ENCODE data around the gene SPHK2.

The SPHK2 gene

DNA sequence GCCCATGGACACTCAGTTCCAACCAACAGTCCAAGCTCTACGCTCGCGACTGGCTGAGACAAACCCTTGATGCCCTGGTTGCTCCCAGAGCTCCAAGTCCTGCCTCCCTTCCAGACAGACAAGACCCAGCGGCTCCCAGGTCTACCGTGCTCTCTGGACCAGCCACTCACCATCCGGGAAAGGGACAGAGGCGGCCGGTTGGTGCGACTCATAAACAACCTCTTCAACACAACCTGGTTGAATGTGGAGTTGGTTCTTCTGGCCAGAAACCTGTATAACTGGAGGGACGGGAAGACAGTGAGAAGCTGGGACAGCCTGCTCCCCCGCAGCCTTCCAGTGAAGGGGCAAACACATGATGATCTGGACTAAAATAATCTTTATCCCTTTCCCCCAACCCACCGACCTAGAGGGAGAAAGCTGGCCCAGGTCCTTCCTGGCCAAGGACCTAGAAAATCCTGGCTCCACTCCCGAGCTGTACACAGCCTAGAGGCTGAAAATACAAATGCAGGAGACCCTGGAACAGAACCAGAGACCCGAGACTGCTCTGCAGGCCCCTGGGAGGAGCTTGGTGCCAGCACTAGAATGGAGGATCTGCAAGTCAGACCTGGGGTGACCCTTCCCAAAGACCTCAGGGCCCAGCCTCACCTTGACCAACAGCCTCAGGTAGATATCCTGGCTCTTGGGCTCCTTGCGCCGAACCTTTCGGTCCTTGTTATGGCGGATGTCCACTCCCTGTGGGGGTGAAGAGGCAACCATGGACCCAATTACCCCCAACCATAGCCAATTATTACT lies 2.0 kb upstream of the SPHK2 start:
- Histone ChIP-seq H3K4me1 (ENCODE audit: insufficient read depth, low read length) (peaks cover 15% of the 10 kb centered on the region), H3K27ac (ENCODE audit: low read length) (no peak overlapping the region), H3K36me3 (ENCODE audit: insufficient read depth, low read depth, low read length) (peaks cover 35% of the 10 kb centered on the region), H3K27me3 (ENCODE audit: insufficient read depth, low read length) (no peaks in the 10 kb centered on the region), H3K9ac (ENCODE audit: low read depth, low read length) (peak overlapping the region; percentile 99), H3K4me3 (ENCODE audit: low read length) (peak overlapping the region; percentile 95), H3K9me3 (ENCODE audit: insufficient read depth, low read depth, low read length) (no peaks in the 10 kb centered on the region)

DNA sequence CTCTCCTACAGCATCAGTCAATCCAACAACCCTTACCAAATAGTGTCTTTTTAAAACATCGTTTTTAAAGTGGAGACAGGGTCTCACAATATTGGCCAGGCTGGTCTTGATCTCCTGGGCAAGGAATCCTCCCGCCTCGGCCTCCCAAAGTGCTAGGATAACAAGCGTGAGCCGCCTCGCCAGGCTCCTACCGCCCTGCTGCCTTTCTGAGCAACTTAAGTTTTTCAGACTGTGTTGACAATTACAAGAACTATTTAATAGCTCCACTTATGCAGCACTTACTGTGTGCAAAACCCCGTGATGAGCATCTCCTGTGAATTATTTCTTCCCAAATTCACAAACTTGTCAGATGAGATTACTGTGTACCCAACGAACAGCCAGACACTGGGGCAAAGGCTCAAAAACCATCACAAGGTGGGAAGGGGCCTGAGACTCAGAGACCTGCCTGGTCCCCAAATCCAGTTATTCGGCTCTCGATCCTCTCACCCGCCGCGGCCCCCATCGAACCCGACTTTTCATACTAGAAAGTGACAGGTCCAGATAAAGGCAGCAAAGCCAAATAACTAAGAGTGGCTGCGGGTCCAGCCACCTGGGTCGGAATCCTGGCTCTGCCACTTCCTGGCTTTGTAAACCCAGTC lies 909 bp upstream of the SPHK2 start:
- Histone ChIP-seq H3K27ac (ENCODE audit: low read length) (peak overlapping the region; percentile 20), H3K9me3 (ENCODE audit: insufficient read depth, low read depth, low read length) (no peaks in the 10 kb centered on the region), H3K27me3 (ENCODE audit: insufficient read depth, low read length) (no peaks in the 10 kb centered on the region), H3K9ac (ENCODE audit: low read depth, low read length) (peak overlapping the region; percentile 99), H3K4me3 (ENCODE audit: low read length) (peak overlapping the region; percentile 95), H3K36me3 (ENCODE audit: insufficient read depth, low read depth, low read length) (peaks cover 35% of the 10 kb centered on the region), H3K4me1 (ENCODE audit: insufficient read depth, low read length) (peaks cover 17% of the 10 kb centered on the region)

DNA sequence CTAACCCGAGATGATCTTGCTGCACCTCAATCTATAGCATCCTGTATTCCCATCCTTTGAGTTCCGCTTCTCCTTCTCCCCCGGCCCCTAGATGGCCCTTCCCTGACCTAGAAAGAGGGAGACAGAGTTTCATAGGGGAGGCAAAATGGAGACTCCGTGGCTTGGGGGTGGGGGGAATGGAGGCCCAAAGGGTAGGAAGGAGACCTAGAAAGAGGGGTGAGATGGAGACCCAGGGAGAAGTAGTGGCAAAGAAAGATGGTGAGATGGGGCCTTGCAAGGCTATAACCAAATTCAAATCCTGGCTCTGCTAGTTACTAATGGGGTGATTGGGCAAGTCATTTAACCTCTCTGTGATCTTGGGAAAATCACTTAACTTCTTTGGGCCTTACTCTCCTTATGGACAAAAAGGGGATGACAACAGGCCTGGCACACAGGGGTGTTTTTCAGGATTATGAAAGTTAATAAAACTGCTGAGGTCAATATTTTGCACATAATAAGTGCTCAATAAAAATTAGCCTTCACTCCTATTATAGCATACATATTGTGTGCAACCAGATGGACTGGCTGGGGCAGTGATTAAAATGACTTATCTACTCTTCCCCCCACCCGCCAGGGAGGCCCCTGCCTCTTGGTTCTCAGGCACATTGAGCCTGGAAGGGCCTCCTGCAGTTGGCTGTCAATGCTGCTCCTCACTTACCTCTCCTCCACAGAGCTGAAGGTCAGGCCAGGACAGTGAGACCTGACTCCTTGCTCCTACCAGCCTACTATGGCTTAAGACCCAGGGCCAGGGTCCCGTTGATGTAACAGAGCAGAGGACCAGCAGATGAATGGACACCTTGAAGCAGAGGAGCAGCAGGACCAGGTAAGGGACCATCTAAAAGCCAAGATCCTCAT lies 633 bp downstream of the SPHK2 start:
- Histone ChIP-seq H3K9ac (ENCODE audit: low read depth, low read length) (peak overlapping the region; percentile 99), H3K4me1 (ENCODE audit: insufficient read depth, low read length) (peaks cover 15% of the 10 kb centered on the region), H3K27ac (ENCODE audit: low read length) (peak overlapping the region; percentile 41), H3K27me3 (ENCODE audit: insufficient read depth, low read length) (no peaks in the 10 kb centered on the region), H3K4me3 (ENCODE audit: low read length) (peak overlapping the region; percentile 95), H3K9me3 (ENCODE audit: insufficient read depth, low read depth, low read length) (no peaks in the 10 kb centered on the region), H3K36me3 (ENCODE audit: insufficient read depth, low read depth, low read length) (peaks cover 35% of the 10 kb centered on the region)

DNA sequence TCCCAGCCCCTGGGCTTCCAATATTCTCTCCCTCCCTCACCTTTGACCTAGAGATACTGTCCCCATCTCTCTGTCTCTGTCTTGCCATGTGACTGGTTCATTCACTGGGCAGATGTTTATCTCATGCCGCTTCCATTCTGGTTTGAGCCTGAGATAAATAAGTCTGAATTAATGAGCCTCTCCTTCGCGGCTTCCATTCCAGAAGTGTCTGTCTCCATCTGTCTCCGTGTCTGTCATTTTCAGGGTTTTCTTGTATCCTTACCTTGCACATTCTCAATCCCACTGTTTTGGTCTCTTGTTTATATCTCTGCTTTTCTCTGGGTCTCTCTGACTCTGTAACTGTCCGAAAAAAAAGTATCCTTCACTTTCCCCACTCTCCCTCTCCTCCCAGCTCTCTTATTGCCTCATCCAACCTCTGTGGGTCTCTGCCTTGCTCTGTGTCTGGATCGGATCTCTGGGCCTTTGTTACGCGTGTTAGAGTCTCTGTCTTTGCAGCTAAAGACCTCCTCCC lies 4.3 kb downstream of the SPHK2 start:
- Histone ChIP-seq H3K9me3 (ENCODE audit: insufficient read depth, low read depth, low read length) (no peaks in the 10 kb centered on the region), H3K9ac (ENCODE audit: low read depth, low read length) (peak overlapping the region; percentile 79; the same call in 1 of the 2 replicates), H3K27ac (ENCODE audit: low read length) (peak overlapping the region; percentile 41), H3K4me1 (ENCODE audit: insufficient read depth, low read length) (peaks cover 11% of the 10 kb centered on the region; the same call in 1 of the 2 replicates), H3K36me3 (ENCODE audit: insufficient read depth, low read depth, low read length) (no peaks in the 10 kb centered on the region), H3K27me3 (ENCODE audit: insufficient read depth, low read length) (no peaks in the 10 kb centered on the region), H3K4me3 (ENCODE audit: low read length) (peak overlapping the region; percentile 62)

DNA sequence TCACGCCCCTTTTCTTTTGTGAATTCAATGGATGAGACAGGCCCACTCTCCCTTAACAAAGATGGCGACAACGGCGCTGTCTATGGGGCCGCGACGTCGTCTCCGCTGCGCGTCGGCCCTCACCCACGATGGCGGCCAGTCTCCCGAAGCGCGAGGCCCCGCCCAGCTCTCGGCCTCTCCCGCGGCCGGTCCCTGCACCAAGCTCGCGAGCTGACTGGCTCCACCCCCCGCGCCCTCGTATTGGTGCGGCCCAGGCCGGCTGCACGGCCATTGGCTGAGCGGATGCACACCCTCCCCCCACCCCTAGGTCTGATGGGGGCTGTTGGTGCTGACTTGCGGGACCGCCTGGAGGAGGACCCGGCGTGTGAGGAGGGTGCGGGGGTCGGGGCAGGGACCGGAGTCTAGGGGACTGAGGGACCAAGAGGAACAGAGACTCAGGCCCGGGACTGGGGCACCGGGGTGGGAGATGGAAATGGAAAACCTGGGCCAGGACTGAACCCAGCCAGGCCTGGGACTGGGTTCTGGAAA lies 4.8 kb downstream of the SPHK2 start:
- peak overlapping the region; percentile 94 for H3K9ac ChIP-seq (ENCODE audit: low read depth, low read length)

DNA sequence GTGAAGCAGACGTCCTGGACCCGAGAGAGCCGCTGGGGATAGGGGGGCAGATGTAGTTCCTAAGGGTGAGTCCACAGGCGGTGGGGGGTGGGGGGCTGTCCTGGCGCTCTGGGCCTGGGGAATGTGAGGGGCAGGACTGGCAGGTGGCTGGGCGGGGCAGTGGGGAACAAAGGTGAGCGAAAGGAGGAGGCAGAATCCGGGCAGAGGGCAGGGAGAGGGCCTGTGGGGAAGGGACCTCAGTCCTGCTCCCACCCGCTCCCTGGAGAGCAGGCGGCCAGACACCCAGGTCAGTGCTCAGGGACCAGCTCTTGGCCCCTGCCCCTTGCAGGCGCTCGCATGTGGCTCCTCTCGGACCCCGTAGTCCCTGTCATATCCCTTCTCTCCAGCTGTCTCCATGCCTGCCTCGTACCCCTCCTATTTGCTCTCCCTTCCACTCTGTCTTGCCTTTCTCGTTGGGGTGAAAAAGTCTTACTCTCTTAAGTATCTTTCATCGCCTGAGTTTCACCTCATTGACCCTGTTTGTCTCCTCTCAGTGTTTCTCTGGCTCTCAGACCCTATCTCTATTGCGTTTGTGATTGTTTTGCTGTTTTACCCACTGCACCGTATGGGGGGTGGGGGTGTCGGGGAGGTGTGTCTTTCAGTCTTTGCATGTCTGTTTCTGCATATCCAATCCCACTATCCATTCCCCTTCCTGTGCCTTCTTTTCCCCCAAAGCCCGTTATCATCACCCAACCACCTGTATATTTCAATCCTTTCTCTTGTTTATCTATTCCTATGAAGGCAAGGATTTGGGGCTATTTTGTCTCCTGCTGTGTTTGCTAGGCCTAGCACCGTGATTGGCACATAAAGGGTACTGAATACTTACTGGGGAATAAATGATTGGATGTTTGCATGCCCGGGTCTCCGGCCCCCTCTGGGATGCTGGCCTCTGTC lies 5.8 kb downstream of the SPHK2 start:
- H3K27me3 ChIP-seq (ENCODE audit: insufficient read depth, low read length) = no peaks in the 10 kb centered on the region
- H3K36me3 ChIP-seq (ENCODE audit: insufficient read depth, low read depth, low read length) = no peaks in the 10 kb centered on the region
- H3K9me3 ChIP-seq (ENCODE audit: insufficient read depth, low read depth, low read length) = no peaks in the 10 kb centered on the region
- H3K9ac ChIP-seq (ENCODE audit: low read depth, low read length) = peak overlapping the region; percentile 94; the same call in 1 of the 2 replicates
- peaks cover 11% of the 10 kb centered on the region; the same call in 1 of the 2 replicates for H3K4me1 ChIP-seq (ENCODE audit: insufficient read depth, low read length)
- H3K4me3 ChIP-seq (ENCODE audit: low read length) = peak overlapping the region; percentile 96
- peak overlapping the region; percentile 95 for H3K27ac ChIP-seq (ENCODE audit: low read length)

More for the DNA sequence above, 4.8 kb downstream of the SPHK2 start:
- Histone ChIP-seq H3K27me3 (ENCODE audit: insufficient read depth, low read length) (no peaks in the 10 kb centered on the region), H3K9me3 (ENCODE audit: insufficient read depth, low read depth, low read length) (no peaks in the 10 kb centered on the region), H3K36me3 (ENCODE audit: insufficient read depth, low read depth, low read length) (no peaks in the 10 kb centered on the region), H3K27ac (ENCODE audit: low read length) (peak overlapping the region; percentile 95), H3K4me1 (ENCODE audit: insufficient read depth, low read length) (peaks cover 11% of the 10 kb centered on the region; the same call in 1 of the 2 replicates), H3K4me3 (ENCODE audit: low read length) (peak overlapping the region; percentile 96)

DNA sequence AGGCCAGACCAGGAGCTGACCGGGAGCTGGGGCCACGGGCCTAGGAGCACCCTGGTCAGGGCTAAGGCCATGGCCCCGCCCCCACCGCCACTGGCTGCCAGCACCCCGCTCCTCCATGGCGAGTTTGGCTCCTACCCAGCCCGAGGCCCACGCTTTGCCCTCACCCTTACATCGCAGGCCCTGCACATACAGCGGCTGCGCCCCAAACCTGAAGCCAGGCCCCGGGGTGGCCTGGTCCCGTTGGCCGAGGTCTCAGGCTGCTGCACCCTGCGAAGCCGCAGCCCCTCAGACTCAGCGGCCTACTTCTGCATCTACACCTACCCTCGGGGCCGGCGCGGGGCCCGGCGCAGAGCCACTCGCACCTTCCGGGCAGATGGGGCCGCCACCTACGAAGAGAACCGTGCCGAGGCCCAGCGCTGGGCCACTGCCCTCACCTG lies 6.6 kb downstream of the SPHK2 start:
- H3K4me1 ChIP-seq (ENCODE audit: insufficient read depth, low read length) = peaks cover 11% of the 10 kb centered on the region; the same call in 1 of the 2 replicates
- H3K4me3 ChIP-seq (ENCODE audit: low read length) = no peak overlapping the region
- H3K9ac ChIP-seq (ENCODE audit: low read depth, low read length) = no peak overlapping the region
- H3K9me3 ChIP-seq (ENCODE audit: insufficient read depth, low read depth, low read length) = no peaks in the 10 kb centered on the region
- no peak overlapping the region for H3K27ac ChIP-seq (ENCODE audit: low read length)
- H3K27me3 ChIP-seq (ENCODE audit: insufficient read depth, low read length) = no peaks in the 10 kb centered on the region
- no peaks in the 10 kb centered on the region for H3K36me3 ChIP-seq (ENCODE audit: insufficient read depth, low read depth, low read length)

DNA sequence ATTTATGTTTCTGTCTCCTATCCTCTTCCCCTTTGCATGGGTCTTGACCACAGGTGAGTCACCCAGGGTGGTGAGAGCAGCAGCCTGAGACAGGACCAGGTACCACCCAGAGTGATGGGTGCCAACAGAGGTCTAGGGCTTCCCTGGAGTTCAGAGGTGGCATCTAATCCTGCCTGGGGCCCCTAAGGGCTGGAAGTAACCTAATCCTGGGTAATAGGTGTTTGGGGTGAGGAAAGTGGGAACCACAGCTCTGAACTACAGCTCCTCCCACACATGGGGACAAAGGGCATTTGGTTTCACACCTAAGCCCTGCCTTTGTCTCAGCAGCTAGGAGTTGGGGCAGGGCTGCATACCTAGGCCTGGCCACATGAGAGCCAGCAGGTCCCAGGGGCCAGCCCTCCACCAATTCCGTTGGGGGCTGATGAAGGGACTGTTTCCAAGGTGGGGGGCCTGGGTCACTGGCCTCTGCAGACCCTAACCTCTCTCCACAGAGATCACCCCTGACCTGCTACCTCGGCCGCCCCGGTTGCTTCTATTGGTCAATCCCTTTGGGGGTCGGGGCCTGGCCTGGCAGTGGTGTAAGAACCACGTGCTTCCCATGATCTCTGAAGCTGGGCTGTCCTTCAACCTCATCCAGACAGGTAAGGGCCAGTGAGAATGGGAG lies 8.0 kb downstream of the SPHK2 start:
- H3K27me3 ChIP-seq (ENCODE audit: insufficient read depth, low read length) = no peaks in the 10 kb centered on the region
- H3K4me1 ChIP-seq (ENCODE audit: insufficient read depth, low read length) = peaks cover 16% of the 10 kb centered on the region; the same call in 1 of the 2 replicates
- H3K36me3 ChIP-seq (ENCODE audit: insufficient read depth, low read depth, low read length) = no peaks in the 10 kb centered on the region
- H3K9ac ChIP-seq (ENCODE audit: low read depth, low read length) = no peak overlapping the region
- no peaks in the 10 kb centered on the region for H3K9me3 ChIP-seq (ENCODE audit: insufficient read depth, low read depth, low read length)
- H3K4me3 ChIP-seq (ENCODE audit: low read length) = no peak overlapping the region
- H3K27ac ChIP-seq (ENCODE audit: low read length) = no peak overlapping the region

DNA sequence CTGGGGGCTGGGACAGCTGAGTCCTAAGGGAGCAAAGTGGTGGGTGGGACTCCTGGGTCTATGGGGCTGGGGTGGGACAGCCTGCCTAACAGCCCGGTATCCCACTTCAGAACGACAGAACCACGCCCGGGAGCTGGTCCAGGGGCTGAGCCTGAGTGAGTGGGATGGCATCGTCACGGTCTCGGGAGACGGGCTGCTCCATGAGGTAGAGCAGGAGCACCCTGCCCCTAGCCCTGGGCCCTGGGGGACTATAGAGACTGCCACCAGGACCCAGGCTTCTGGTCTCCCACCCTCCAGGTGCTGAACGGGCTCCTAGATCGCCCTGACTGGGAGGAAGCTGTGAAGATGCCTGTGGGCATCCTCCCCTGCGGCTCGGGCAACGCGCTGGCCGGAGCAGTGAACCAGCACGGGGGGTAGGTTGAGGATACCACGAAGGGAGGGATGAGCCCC lies 8.6 kb downstream of the SPHK2 start:
- peaks cover 16% of the 10 kb centered on the region; the same call in 1 of the 2 replicates for H3K4me1 ChIP-seq (ENCODE audit: insufficient read depth, low read length)
- H3K36me3 ChIP-seq (ENCODE audit: insufficient read depth, low read depth, low read length) = no peaks in the 10 kb centered on the region
- H3K9me3 ChIP-seq (ENCODE audit: insufficient read depth, low read depth, low read length) = no peaks in the 10 kb centered on the region
- H3K27me3 ChIP-seq (ENCODE audit: insufficient read depth, low read length) = no peaks in the 10 kb centered on the region
- no peak overlapping the region for H3K27ac ChIP-seq (ENCODE audit: low read length)
- H3K9ac ChIP-seq (ENCODE audit: low read depth, low read length) = no peak overlapping the region
- no peak overlapping the region for H3K4me3 ChIP-seq (ENCODE audit: low read length)
